IMR-90 (cell line): ENCODE measurements around the gene DEPDC5. TPM values are rescaled to one million over a fixed set of nuclear protein-coding genes. Genes with fewer than 3 reads are reported as not detected.

Source experiments
- microRNA-seq, 2 experiments: library from miRNA; stranded (forward) in 1 of 2; unstranded in 1 of 2; fragments of 10-50 nt in 1 of 2; fragments of <30 nt in 1 of 2; gene quantifications in 1 of 2; microRNA quantifications in 1 of 2; one replicate each; pipeline versions ENCODE3 to v1.1.0; 2013 to 2020; ENCODE audit not compliant: insufficient read depth in 1 of 2, insufficient read length in 1 of 2, unreplicated experiment in 1 of 2
- polyA plus RNA-seq, 3 experiments: library from polyadenylated mRNA; depleted of rRNA; stranded (reverse); fragments of >200 nt; gene quantifications; 2 replicates each; pipeline ENCODE4 v1.2.3, GENCODE V29; 2012; ENCODE audit warnings: low replicate concordance in 1 of 3
- small RNA-seq, 5 experiments: library from RNA; depleted of rRNA; stranded (forward); fragments of <200 nt; gene quantifications; one replicate each; pipeline ENCODE3, GENCODE V24; 2012
- total RNA-seq: library from RNA; depleted of rRNA; stranded (reverse); fragments of >200 nt; gene quantifications from 2 replicates; pipeline ENCODE4 v1.2.3, GENCODE V29; 2012; rRNA removed

Gene DEPDC5
- total and polyA plus RNA-seq, 2 of the 4 experiments (the other 2 are of a cell fraction): 6.6 to 12.9 TPM

Small RNAs within 50 kb of the gene (microRNA-seq; reads per million reads assigned to microRNA genes)
- gene RN7SL20P (ENCODE audit: insufficient read depth, insufficient read length): not detected

Small RNAs within 50 kb of the gene (small RNA-seq; reads per million reads assigned to genes)
- 0 reads per million in 5 experiments for gene RN7SL20P

Other genes starting within 250 kb of the DEPDC5 start
- 29.2 and 34.1 TPM in 2 replicates for gene PISD, start 91.8 kb upstream of the DEPDC5 start, total RNA-seq
- 48.8 and 52.2 TPM in 2 replicates for gene PISD, start 91.8 kb upstream of the DEPDC5 start, polyA plus RNA-seq (2012; rRNA removed)
- gene PRR14L, start 3.9 kb upstream of the DEPDC5 start, total RNA-seq: 19.7 and 20.6 TPM in 2 replicates
- gene PRR14L, start 3.9 kb upstream of the DEPDC5 start, polyA plus RNA-seq (2012; rRNA removed): 9.0 and 9.8 TPM in 2 replicates
- 173 and 186 TPM in 2 replicates for gene YWHAH, start 190.5 kb downstream of the DEPDC5 start, total RNA-seq
- gene YWHAH, start 190.5 kb downstream of the DEPDC5 start, polyA plus RNA-seq (2012; rRNA removed): 131 and 147 TPM in 2 replicates